Hematopoietic multipotent progenitor cell treated with erythropoietin and hydrocortisone succinate and interleukin-3 and kit ligand, for 6 days (in vitro differentiated cells): Measurements from ENCODE around the gene CACNB1.
"Not testable (repeated sequence)": the region's sequence is repeated elsewhere in the genome, so short reads cannot be mapped to it uniquely, and the experiment has no call there.

Experiments used
- DNase-seq: peaks from one replicate; pipeline ENCODE4 v3.0.0-alpha.2; 2015

The CACNB1 gene

GRCh38 chr17:39150104-39150634 lies 47.3 kb downstream of the CACNB1 start:
- DNase-seq = no peak

- DNase-seq = no peak
Measured at GRCh38 chr17:39147221-39148185, 50.0 kb downstream of the CACNB1 start.

DNA sequence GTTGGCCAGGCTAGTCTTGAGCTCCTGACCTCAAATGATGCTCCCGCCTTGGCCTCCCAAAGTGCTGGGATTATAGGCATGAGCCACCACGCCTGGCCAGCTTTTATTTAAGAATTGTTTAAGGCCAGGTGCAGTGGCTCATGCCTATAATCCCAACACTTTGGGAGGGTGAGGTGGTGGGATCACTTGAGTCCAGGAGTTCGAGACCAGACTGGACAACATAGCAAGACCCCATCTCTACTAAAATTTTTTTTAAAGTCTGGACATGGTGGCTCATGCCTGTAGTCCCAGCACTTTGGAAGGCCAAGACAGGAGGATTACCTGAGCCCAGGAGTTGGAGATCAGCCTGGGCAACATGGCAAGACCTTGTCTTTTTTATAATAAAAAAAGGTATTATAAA lies 51.2 kb downstream of the CACNB1 start:
- DNase-seq = no peak

- DNase-seq = no peak
Measured at GRCh38 chr17:39145143-39145542, 52.3 kb downstream of the CACNB1 start.

GRCh38 chr17:39144416-39144840 lies 53.0 kb downstream of the CACNB1 start:
- no peak for DNase-seq

- no peak for DNase-seq
Measured at GRCh38 chr17:39143552-39144093, 53.8 kb downstream of the CACNB1 start.

DNA sequence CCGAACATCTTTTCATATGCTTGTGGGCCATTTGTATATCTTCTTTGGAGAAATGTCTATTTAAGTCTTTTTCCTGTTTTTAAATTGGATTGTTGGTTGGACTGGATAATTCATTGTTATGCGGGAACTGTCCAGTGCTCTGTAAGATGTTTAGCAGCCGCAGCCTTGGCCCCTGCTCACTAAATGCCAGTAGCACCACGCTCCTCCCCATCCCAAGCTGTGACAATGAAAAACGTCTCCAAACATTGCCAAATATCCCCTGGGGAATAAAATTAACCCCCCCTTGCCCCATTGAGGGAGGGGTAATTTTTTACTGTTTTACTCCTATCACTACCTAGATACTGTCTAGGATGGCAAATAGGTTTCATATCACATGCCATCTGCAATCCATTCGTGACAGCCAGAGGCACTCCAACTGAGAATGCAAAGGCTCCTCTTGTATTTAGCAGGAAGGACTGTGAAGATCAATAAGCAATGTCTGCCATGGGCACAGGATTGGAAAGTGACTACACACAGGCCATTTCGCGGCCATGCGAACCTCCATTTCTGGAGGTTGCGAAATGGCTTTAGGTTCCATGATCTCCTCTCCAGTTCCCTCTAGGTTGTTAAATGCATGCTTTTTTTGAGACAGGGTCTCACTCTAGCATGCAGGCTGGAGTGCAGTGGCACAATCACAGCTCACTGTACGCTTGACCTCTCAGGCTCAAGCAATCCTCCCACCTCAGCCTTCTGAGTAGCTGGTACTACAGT lies 55.4 kb downstream of the CACNB1 start:
- DNase-seq = no peak

GRCh38 chr17:39141294-39141693 lies 56.2 kb downstream of the CACNB1 start:
- DNase-seq = no peak

- no peak for DNase-seq
Measured at GRCh38 chr17:39139561-39139960, 57.9 kb downstream of the CACNB1 start.

DNA sequence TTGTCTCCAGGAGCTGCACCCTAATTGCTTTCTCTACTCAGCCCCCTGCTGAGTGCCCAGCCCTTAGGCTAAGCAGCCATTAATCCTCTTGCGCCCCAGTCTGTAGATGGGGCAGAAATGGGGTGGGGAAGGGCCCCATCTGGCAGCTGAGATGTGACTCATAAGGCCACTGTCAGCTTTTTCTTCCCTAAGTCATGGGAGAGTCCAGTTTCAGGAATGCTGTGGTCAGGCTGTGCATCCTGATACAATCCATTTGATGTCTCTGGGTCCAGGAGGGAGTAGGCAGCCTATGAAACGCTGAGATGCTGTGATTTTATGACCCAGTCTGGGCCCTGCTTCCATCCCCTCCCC lies 58.3 kb downstream of the CACNB1 start:
- DNase-seq = no peak

GRCh38 chr17:39138431-39139160 lies 58.9 kb downstream of the CACNB1 start:
- DNase-seq = no peak

DNA sequence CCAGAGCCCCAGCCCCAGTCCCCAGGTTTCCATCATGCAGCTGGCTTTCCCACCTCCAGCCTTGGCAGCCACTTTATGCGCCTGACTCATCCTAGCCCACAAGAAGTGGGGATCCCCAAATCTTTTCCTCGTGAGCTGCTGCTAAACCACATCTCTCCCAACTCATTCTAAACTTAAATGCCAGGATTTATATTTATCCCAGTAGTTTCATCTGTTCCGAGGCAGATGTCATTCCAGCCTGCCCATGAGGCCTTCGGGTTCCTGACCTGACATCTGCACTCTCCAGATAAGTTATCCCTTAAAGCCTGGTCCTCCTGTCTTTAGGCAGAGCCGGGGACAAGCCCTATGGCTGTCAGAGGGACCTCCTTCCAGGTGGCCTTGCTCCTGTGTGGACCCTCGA lies 62.6 kb downstream of the CACNB1 start:
- DNase-seq = no peak

GRCh38 chr17:39132192-39132610 lies 65.3 kb downstream of the CACNB1 start:
- no peak for DNase-seq

GRCh38 chr17:39131616-39132015 lies 65.9 kb downstream of the CACNB1 start:
- no peak for DNase-seq

DNA sequence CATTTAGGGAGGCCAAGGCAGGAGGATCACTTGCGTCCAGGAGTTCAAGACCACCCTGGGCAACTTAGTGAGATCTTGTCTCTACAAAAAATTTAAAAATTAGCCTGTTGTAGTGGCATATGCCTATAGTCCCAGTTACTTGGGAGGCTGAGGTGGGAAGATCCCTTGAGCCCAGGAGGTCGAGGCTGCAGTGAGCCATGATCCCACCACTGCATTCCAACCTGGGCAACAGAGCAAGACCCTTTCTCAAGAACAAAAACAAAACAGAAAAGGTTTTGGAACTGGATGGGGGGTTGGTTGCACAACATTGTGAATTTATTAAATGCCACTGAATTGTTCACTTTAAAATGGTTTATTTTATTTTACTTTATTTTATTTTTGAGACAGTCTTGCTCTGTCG lies 67.3 kb downstream of the CACNB1 start:
- no peak for DNase-seq

GRCh38 chr17:39129544-39129943 lies 67.9 kb downstream of the CACNB1 start:
- not testable (repeated sequence) for DNase-seq

DNA sequence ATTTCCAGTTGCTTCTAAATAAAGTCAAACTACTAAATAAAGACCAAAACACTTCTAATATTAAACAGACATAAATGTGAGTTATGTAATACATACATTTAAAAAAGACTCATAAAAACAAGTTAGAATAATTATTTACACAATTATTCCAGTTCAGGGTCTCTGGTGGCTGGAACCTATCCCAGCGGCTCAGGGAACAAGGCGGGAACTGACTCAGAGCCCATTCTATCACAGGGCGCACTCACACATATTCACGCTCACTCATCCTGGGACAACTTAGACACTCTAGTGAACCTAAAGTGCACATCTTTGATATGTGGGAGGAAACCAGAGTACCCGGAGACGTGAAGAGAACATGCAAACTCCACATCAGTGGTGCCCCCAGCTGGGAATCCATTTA lies 71.0 kb downstream of the CACNB1 start:
- DNase-seq = no peak

- no peak for DNase-seq
Measured at GRCh38 chr17:39125143-39125875, 72.2 kb downstream of the CACNB1 start.

GRCh38 chr17:39123627-39124026 lies 73.8 kb downstream of the CACNB1 start:
- no peak for DNase-seq
